CD14-positive monocyte (primary cell): ENCODE results near the gene TICAM1. TPM values are rescaled to one million over a fixed set of nuclear protein-coding genes. Genes with fewer than 3 reads are reported as not detected.
A peak's percentile ranks its signal among the peaks of the same experiment; 100 is the strongest.
"Not testable (repeated sequence)": the region's sequence is repeated elsewhere in the genome, so short reads cannot be mapped to it uniquely, and the experiment has no call there.

Source experiments
- DNase-seq, 3 donors: peaks; one replicate each; pipeline ENCODE4 v3.0.0-alpha.2; 2011 to 2022
- H2AFZ ChIP-seq: 2 replicates; pipeline ENCODE4 v1.6.0; 2012; ENCODE audit warnings: mild to moderate bottlenecking, low read depth, low read length, inconsistent platforms; ENCODE audit not compliant: insufficient read depth, poor library complexity, severe bottlenecking
- H3K27ac ChIP-seq, 2 donors: 1 replicate in 1 of 2; 2 replicates in 1 of 2; pipeline ENCODE4 v1.5.1; 2012 to 2013; ENCODE audit warnings: low read length in 2 of 2, control low read depth in 1 of 2, inconsistent platforms in 1 of 2, low read depth in 1 of 2, mild to moderate bottlenecking in 1 of 2
- H3K27me3 ChIP-seq, 2 donors: one replicate each; pipeline versions ENCODE4 v1.6.0 to v1.6.1; 2011 to 2013; ENCODE audit warnings: low read length in 2 of 2; ENCODE audit not compliant: control insufficient read depth in 2 of 2, insufficient read depth in 2 of 2
- H3K36me3 ChIP-seq, 2 donors: replicated peaks in 1 of 2; 1 replicate in 1 of 2; 2 replicates in 1 of 2; pipeline versions ENCODE4 v1.5.1 to v1.6.1; 2012 to 2013; ENCODE audit warnings: low read length in 2 of 2, control low read depth in 1 of 2, inconsistent platforms in 1 of 2, mild to moderate bottlenecking in 1 of 2; ENCODE audit not compliant: insufficient read depth in 2 of 2, control insufficient read depth in 1 of 2
- H3K4me1 ChIP-seq, 2 donors: 1 replicate in 1 of 2; 2 replicates in 1 of 2; pipeline versions ENCODE4 v1.5.1 to v1.6.1; 2012 to 2013; ENCODE audit warnings: low read length in 2 of 2, control low read depth in 1 of 2, inconsistent platforms in 1 of 2, mild to moderate bottlenecking in 1 of 2, moderate library complexity in 1 of 2; ENCODE audit not compliant: insufficient read depth in 2 of 2, control insufficient read depth in 1 of 2
- H3K4me2 ChIP-seq: replicated peaks from 2 replicates; pipeline ENCODE3; 2012; ENCODE audit warnings: low read length, moderate library complexity, mild to moderate bottlenecking; ENCODE audit not compliant: poor library complexity, severe bottlenecking; ENCODE audit errors: extremely low read depth
- H3K4me3 ChIP-seq, 3 experiments: fragments of 200-600 bp in 1 of 3; sonication (generic) in 1 of 3; replicated peaks in 1 of 3; 1 replicate in 2 of 3; 2 replicates in 1 of 3; pipeline ENCODE4 v1.5.1; 2011 to 2013; ENCODE audit warnings: low read length in 3 of 3, mild to moderate bottlenecking in 3 of 3, control low read depth in 2 of 3, low read depth in 2 of 3, inconsistent platforms in 1 of 3, moderate library complexity in 1 of 3
- H3K79me2 ChIP-seq: 2 replicates; pipeline ENCODE4 v1.6.0; 2012; ENCODE audit warnings: mild to moderate bottlenecking, control low read depth, inconsistent platforms, low read length, moderate library complexity; ENCODE audit not compliant: insufficient read depth
- H3K9ac ChIP-seq: 2 replicates; pipeline ENCODE4 v1.6.0; 2017; ENCODE audit warnings: low read length, mild to moderate bottlenecking; ENCODE audit not compliant: insufficient read depth, poor library complexity, severe bottlenecking
- H3K9me3 ChIP-seq, 2 donors: replicated peaks in 1 of 2; 1 replicate in 1 of 2; 2 replicates in 1 of 2; pipeline versions ENCODE4 v1.5.1 to v1.6.1; 2012 to 2013; ENCODE audit warnings: low read length in 2 of 2, control low read depth in 1 of 2; ENCODE audit not compliant: control insufficient read depth in 1 of 2, insufficient read depth in 1 of 2
- H4K20me1 ChIP-seq: 2 replicates; pipeline ENCODE4 v1.6.0; 2012; ENCODE audit warnings: mild to moderate bottlenecking, low read length, control low read depth, moderate library complexity; ENCODE audit not compliant: insufficient read depth
- H3K27ac Mint-ChIP-seq, 7 donors: one replicate each; pipeline ENCODE4 v1.8.0; 2020; ENCODE audit warnings: mild to moderate bottlenecking in 7 of 7, mixed read lengths in 7 of 7, moderate library complexity in 6 of 7, inconsistent platforms in 2 of 7
- H3K27me3 Mint-ChIP-seq, 3 donors: one replicate each; pipeline ENCODE4 v1.8.0; 2021 to 2022; ENCODE audit warnings: low read depth in 3 of 3, mild to moderate bottlenecking in 3 of 3, mixed read lengths in 3 of 3, moderate library complexity in 3 of 3, inconsistent platforms in 1 of 3
- H3K36me3 Mint-ChIP-seq, 2 donors: one replicate each; pipeline ENCODE4 v1.8.0; 2020; ENCODE audit warnings: mixed read lengths in 2 of 2, inconsistent platforms in 1 of 2, mild to moderate bottlenecking in 1 of 2
- H3K4me1 Mint-ChIP-seq: one replicate; pipeline ENCODE4 v1.8.0; 2020; ENCODE audit warnings: mild to moderate bottlenecking, mixed read lengths
- H3K4me3 Mint-ChIP-seq, 2 donors: one replicate each; pipeline ENCODE4 v1.8.0; 2020; ENCODE audit warnings: mild to moderate bottlenecking in 2 of 2, mixed read lengths in 2 of 2, moderate library complexity in 1 of 2
- H3K9me3 Mint-ChIP-seq, 7 donors: one replicate each; pipeline ENCODE4 v1.8.0; 2020 to 2022; ENCODE audit warnings: mixed read lengths in 7 of 7, mild to moderate bottlenecking in 6 of 7, moderate library complexity in 6 of 7, inconsistent platforms in 2 of 7
- WGBS: methylation state at CpG from one replicate; pipeline ENCODE4 v1.1.5; 2013; ENCODE audit warnings: missing lambda C conversion rate; ENCODE audit not compliant: insufficient coverage; 5-methylcytosine and 5-hydroxymethylcytosine counted together
- intact Hi-C, 2 donors: fragments of 100-400 bp; cut with micrococcal nuclease; formaldehyde crosslinking; loops; one replicate each; pipeline versions ENCODE4 v1.15.0 to v1.15.1; 2023
- polyA plus RNA-seq, 3 donors: library from polyadenylated mRNA; depleted of rRNA in 1 of 3; unstranded in 2 of 3; stranded (reverse) in 1 of 3; fragments of 300-500 nt in 2 of 3; fragments of >200 nt in 1 of 3; fragmentation: Illumina TruSeq in 2 of 3; gene quantifications; 1 replicate in 2 of 3; 2 replicates in 1 of 3; pipeline ENCODE4 v1.2.3, GENCODE V29; 2012 to 2021
- TF ChIP-seq, protein P1 (sequence below): fragments of 200-600 bp; IDR thresholded peaks from one replicate; pipeline ENCODE4 v1.8.0; 2022; ENCODE audit warnings: antibody characterized with exemption, mild to moderate bottlenecking

TICAM1 gene
- polyA plus RNA-seq, 3 donors: 5.9 to 10.7 (median 9.2) TPM

- H3K27ac Mint-ChIP-seq: peak overlapping the region in 2 of 7 donors; percentile 36 to 40
- 97% methylated on average over 14 of the region's 23 CpGs for WGBS
- H3K36me3 ChIP-seq: peaks cover 77 to 78% of the 10 kb centered on the region in 2 donors
These were observed 15.9 kb upstream of the TICAM1 start for GRCh38 chr19:4847190-4847973.

DNA sequence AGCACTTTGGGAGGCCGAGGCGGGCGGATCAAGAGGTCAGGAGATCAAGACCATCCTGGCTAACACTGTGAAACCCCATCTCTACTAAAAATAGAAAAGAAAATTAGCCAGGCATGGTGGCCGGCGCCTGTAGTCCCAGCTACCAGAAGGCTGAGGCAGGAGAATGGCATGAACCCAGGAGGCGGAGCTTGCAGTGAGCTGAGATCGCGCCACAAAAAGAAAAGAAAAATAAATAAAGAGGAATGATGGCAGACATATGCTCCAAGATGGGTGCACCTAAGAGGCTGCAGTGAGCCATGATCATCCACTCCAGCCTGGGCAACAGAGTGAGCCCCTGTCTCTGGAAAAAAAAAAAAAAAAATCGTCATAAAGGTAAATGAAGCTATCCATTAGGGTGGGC, 14.5 kb upstream of the TICAM1 start:
- DNase-seq, H4K20me1 ChIP-seq, H3K27me3 ChIP-seq, H3K9me3 Mint-ChIP-seq, H3K4me3 ChIP-seq, H3K9me3 ChIP-seq, H2AFZ ChIP-seq, H3K79me2 ChIP-seq, H3K4me2 ChIP-seq, intact Hi-C loops, H3K27me3 Mint-ChIP-seq, H3K9ac ChIP-seq, H3K4me3 Mint-ChIP-seq: not testable (repeated sequence)
- peak overlapping the region in 2 of 7 donors; percentile 46 to 55 for H3K27ac Mint-ChIP-seq
- H3K27ac ChIP-seq: peak overlapping the region in 1 of 2 donors; percentile 8
- H3K4me1 Mint-ChIP-seq: peaks cover 10% of the 10 kb centered on the region
- WGBS: 100% methylated on average over 3 of the region's 9 CpGs
- H3K36me3 Mint-ChIP-seq: peaks cover 60 to 93% of the 10 kb centered on the region in 2 donors
- H3K36me3 ChIP-seq: peaks cover 69 to 81% of the 10 kb centered on the region in 2 donors
- peaks cover 9 to 10% of the 10 kb centered on the region in 2 donors for H3K4me1 ChIP-seq

More at GRCh38 chr19:4847190-4847973, 15.9 kb upstream of the TICAM1 start:
- no peak overlapping the region for H3K9ac ChIP-seq
- peaks cover 10% of the 10 kb centered on the region for H4K20me1 ChIP-seq
- Mint-ChIP-seq H3K4me1 (peaks cover 2% of the 10 kb centered on the region), H3K27me3 (no peaks in the 10 kb centered on the region), H3K9me3 (no peaks in the 10 kb centered on the region), H3K36me3 (peaks cover 61 to 94% of the 10 kb centered on the region in 2 donors), H3K4me3 (no peak overlapping the region)
- H3K4me1 ChIP-seq: no peaks in the 10 kb centered on the region
- TF ChIP-seq, protein P1, sequence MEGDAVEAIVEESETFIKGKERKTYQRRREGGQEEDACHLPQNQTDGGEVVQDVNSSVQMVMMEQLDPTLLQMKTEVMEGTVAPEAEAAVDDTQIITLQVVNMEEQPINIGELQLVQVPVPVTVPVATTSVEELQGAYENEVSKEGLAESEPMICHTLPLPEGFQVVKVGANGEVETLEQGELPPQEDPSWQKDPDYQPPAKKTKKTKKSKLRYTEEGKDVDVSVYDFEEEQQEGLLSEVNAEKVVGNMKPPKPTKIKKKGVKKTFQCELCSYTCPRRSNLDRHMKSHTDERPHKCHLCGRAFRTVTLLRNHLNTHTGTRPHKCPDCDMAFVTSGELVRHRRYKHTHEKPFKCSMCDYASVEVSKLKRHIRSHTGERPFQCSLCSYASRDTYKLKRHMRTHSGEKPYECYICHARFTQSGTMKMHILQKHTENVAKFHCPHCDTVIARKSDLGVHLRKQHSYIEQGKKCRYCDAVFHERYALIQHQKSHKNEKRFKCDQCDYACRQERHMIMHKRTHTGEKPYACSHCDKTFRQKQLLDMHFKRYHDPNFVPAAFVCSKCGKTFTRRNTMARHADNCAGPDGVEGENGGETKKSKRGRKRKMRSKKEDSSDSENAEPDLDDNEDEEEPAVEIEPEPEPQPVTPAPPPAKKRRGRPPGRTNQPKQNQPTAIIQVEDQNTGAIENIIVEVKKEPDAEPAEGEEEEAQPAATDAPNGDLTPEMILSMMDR: no peak
- H3K27me3 ChIP-seq: no peaks in the 10 kb centered on the region
- no peak overlapping the region for H3K27ac ChIP-seq
- no peak overlapping the region for H2AFZ ChIP-seq
- H3K4me2 ChIP-seq: no peak overlapping the region
- no peak for DNase-seq
- H3K79me2 ChIP-seq: no peaks in the 10 kb centered on the region
- no peaks in the 10 kb centered on the region for H3K9me3 ChIP-seq
- intact Hi-C loops: no loop called here
- no peak overlapping the region for H3K4me3 ChIP-seq
